Loucy (cell line): ENCODE data around the gene FOXO6.

Experiments used
- CTCF ChIP-seq: fragments of 200-600 bp; sonication (generic); conservative IDR thresholded peaks from 2 replicates; pipeline ENCODE4 v1.5.1; 2014; ENCODE audit warnings: mild to moderate bottlenecking, antibody characterized with exemption, low read length
- EZH2phosphoT487 ChIP-seq: fragments of 200-600 bp; IDR thresholded peaks from 2 replicates; pipeline ENCODE4 v1.6.1; 2018; ENCODE audit warnings: antibody characterized with exemption, mild to moderate bottlenecking, moderate library complexity, borderline replicate concordance

- TF ChIP-seq CTCF (no peak), EZH2phosphoT487 (no peak)
Observed at GRCh38 chr1:41379738-41380130, 18.5 kb downstream of the FOXO6 start.
